ENCODE measurements around the gene NEK3.

The NEK3 gene

DNA sequence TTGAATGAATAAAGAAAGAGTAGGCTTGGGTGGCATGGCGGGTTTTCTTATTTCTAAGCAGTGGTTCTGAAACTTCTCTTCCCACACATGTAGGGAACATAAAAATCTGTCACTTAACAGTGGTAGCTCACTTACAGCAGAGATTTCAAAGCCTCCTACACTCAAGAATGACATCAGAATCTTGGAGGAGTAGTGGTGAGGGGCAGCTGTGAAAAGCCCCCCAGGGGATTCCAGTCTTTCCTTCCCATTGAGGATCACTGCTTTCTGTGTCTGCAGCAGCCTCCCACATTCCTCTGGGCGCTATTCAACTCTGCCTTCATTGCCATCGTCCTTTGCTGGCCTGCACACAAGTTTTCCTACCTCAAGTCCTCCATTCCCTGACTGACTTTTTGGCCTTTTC lies 21.9 kb downstream of the NEK3 start:
- H3K4me3 ChIP-seq (ENCODE audit: low read depth, low read length, poor library complexity, severe bottlenecking), result no peak overlapping the region
- H2AFZ ChIP-seq (ENCODE audit: low read length), result no peak overlapping the region
- no peaks in the 10 kb centered on the region for H3K27me3 ChIP-seq (ENCODE audit: insufficient read depth, low read length)
- TF ChIP-seq, protein P1, sequence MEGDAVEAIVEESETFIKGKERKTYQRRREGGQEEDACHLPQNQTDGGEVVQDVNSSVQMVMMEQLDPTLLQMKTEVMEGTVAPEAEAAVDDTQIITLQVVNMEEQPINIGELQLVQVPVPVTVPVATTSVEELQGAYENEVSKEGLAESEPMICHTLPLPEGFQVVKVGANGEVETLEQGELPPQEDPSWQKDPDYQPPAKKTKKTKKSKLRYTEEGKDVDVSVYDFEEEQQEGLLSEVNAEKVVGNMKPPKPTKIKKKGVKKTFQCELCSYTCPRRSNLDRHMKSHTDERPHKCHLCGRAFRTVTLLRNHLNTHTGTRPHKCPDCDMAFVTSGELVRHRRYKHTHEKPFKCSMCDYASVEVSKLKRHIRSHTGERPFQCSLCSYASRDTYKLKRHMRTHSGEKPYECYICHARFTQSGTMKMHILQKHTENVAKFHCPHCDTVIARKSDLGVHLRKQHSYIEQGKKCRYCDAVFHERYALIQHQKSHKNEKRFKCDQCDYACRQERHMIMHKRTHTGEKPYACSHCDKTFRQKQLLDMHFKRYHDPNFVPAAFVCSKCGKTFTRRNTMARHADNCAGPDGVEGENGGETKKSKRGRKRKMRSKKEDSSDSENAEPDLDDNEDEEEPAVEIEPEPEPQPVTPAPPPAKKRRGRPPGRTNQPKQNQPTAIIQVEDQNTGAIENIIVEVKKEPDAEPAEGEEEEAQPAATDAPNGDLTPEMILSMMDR (IDR thresholded peaks at IDR 0.05; ENCODE audit: low read length), result no peak
- no peak for TF ChIP-seq EZH2 (IDR thresholded peaks at IDR 0.05; ENCODE audit: borderline replicate concordance, low read length)
- no peaks in the 10 kb centered on the region for H4K20me1 ChIP-seq (ENCODE audit: insufficient read depth, low read length)
- no peak overlapping the region for H3K4me2 ChIP-seq (ENCODE audit: low read length)
- H3F3A ChIP-seq (ENCODE audit: insufficient read depth, low read length), result no peaks in the 10 kb centered on the region
- no peaks in the 10 kb centered on the region for H3K9me3 ChIP-seq (ENCODE audit: low read length)
- no peaks in the 10 kb centered on the region for H3K9me2 ChIP-seq (ENCODE audit: low read depth, low read length)
- H3K36me3 ChIP-seq (ENCODE audit: insufficient read depth, low read length), result peaks cover 35% of the 10 kb centered on the region
- H3K9ac ChIP-seq (ENCODE audit: low read length), result no peak overlapping the region
- no peaks in the 10 kb centered on the region for H3K79me2 ChIP-seq (ENCODE audit: insufficient read depth, low read length)
- H3K27ac ChIP-seq (ENCODE audit: low read depth, low read length, poor library complexity, severe bottlenecking), result no peak overlapping the region
- H3K4me1 ChIP-seq (ENCODE audit: insufficient read depth, low read length, severe bottlenecking), result no peaks in the 10 kb centered on the region

DNA sequence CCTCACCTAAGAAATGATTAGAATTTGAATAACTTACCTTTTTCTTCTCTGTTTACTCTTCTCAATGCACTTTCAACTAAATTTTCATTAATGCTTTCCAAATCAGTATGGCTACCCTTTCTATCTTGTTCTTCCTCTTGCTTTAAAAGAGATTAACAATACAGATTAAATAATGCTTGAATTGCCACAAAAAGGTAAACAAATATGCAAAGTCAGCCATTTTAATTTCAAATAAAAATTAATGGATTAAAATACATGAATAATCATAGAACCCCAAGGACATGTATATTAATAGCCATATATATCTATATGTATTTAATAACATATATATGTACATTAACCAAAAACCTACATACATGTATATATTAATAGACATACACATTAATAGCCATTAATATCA lies 22.6 kb downstream of the NEK3 start:
- Histone ChIP-seq H4K20me1 (ENCODE audit: insufficient read depth, low read length) (no peaks in the 10 kb centered on the region), H2AFZ (ENCODE audit: low read length) (no peak overlapping the region), H3K4me2 (ENCODE audit: low read length) (no peak overlapping the region), H3K27ac (ENCODE audit: low read depth, low read length, poor library complexity, severe bottlenecking) (no peak overlapping the region), H3K79me2 (ENCODE audit: insufficient read depth, low read length) (no peaks in the 10 kb centered on the region), H3K36me3 (ENCODE audit: insufficient read depth, low read length) (peaks cover 42% of the 10 kb centered on the region), H3K4me1 (ENCODE audit: insufficient read depth, low read length, severe bottlenecking) (no peaks in the 10 kb centered on the region), H3K27me3 (ENCODE audit: insufficient read depth, low read length) (no peaks in the 10 kb centered on the region), H3K9me3 (ENCODE audit: low read length) (no peaks in the 10 kb centered on the region), H3K4me3 (ENCODE audit: low read depth, low read length, poor library complexity, severe bottlenecking) (no peak overlapping the region), H3K9ac (ENCODE audit: low read length) (no peak overlapping the region), H3F3A (ENCODE audit: insufficient read depth, low read length) (no peaks in the 10 kb centered on the region), H3K9me2 (ENCODE audit: low read depth, low read length) (no peaks in the 10 kb centered on the region)
- TF ChIP-seq, protein P1 (IDR thresholded peaks at IDR 0.05; ENCODE audit: low read length), result no peak
- TF ChIP-seq EZH2 (IDR thresholded peaks at IDR 0.05; ENCODE audit: borderline replicate concordance, low read length), result no peak

DNA sequence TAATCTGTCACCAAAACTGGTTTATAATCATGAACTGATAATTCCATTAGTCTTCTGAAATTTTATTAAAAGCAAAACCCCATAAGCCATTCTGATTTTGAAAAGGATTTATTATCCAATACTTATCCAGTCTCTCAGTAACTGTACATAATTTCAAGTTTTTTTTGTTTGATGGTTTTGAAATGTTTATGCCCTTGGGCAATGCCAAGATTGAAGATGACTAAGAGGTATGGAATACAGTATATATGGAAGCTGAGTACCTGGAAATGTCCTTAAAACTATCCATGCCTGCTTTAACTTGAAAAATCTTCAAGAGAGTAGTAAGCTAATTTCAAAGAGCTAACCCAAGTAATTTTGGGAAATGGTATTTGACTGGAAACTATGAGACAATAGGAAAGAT lies 28.8 kb downstream of the NEK3 start:
- H3K9me3 ChIP-seq (ENCODE audit: low read length), result no peaks in the 10 kb centered on the region
- H3K9ac ChIP-seq (ENCODE audit: low read length), result no peak overlapping the region
- no peak overlapping the region for H2AFZ ChIP-seq (ENCODE audit: low read length)
- H3F3A ChIP-seq (ENCODE audit: insufficient read depth, low read length), result no peaks in the 10 kb centered on the region
- no peak overlapping the region for H3K27ac ChIP-seq (ENCODE audit: low read depth, low read length, poor library complexity, severe bottlenecking)
- no peaks in the 10 kb centered on the region for H3K9me2 ChIP-seq (ENCODE audit: low read depth, low read length)
- no peaks in the 10 kb centered on the region for H3K27me3 ChIP-seq (ENCODE audit: insufficient read depth, low read length)
- H3K79me2 ChIP-seq (ENCODE audit: insufficient read depth, low read length), result no peaks in the 10 kb centered on the region
- H4K20me1 ChIP-seq (ENCODE audit: insufficient read depth, low read length), result no peaks in the 10 kb centered on the region
- no peak for TF ChIP-seq EZH2 (IDR thresholded peaks at IDR 0.05; ENCODE audit: borderline replicate concordance, low read length)
- TF ChIP-seq, protein P1 (IDR thresholded peaks at IDR 0.05; ENCODE audit: low read length), result no peak
- H3K36me3 ChIP-seq (ENCODE audit: insufficient read depth, low read length), result peaks cover 42% of the 10 kb centered on the region
- H3K4me3 ChIP-seq (ENCODE audit: low read depth, low read length, poor library complexity, severe bottlenecking), result no peak overlapping the region
- no peak overlapping the region for H3K4me2 ChIP-seq (ENCODE audit: low read length)
- H3K4me1 ChIP-seq (ENCODE audit: insufficient read depth, low read length, severe bottlenecking), result no peaks in the 10 kb centered on the region
